NCI-H446 treated with DMSO at 0.1 percent for 48 hours (cell line): ENCODE data around the gene POTEB3.
"Not testable (repeated sequence)": the region's sequence is repeated elsewhere in the genome, so short reads cannot be mapped to it uniquely, and the experiment has no call there.

ENCODE experiments used
- DNase-seq: peaks from one replicate; lab custom pipeline; 2025; lab: John Stamatoyannopoulos, UW

Gene POTEB3

GRCh38 chr15:21440399-21440798 is at the start of gene POTEB3:
Gene POTEB3 (minus strand): TSS chr15:21440499. CDS start chr15:21440011, 488 bp downstream.
- DNase-seq, result not testable (repeated sequence)

DNA sequence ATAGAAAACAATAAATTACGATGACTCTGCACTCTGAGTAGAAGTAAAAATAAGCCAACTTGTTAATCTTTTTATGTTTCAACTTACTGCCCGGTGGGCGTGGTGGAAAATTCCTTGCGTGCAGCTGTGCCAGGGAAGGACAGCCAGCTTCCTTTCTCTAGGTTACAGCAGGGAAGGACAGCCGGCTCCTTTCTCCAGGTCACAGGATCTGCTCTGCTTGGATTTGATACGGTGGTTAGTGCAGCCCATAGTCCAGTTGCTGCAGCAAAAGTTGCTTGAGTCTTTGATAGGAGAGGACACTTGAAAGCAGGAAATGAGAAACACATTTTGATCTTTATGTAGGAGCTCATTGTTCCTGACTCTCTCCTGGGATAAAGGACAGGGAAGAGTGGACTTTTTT is 13.4 kb upstream of the POTEB3 start:
- not testable (repeated sequence) for DNase-seq

GRCh38 chr15:21451920-21452563 is 11.7 kb upstream of the POTEB3 start:
- not testable (repeated sequence) for DNase-seq

- not testable (repeated sequence) for DNase-seq
Observed at GRCh38 chr15:21451487-21451886, 11.2 kb upstream of the POTEB3 start.

- DNase-seq, result not testable (repeated sequence)
Observed at GRCh38 chr15:21407366-21407765, 32.9 kb downstream of the POTEB3 start.

GRCh38 chr15:21401531-21401930 is 38.8 kb downstream of the POTEB3 start:
- not testable (repeated sequence) for DNase-seq

- DNase-seq, result not testable (repeated sequence)
Observed at GRCh38 chr15:21399111-21399510, 41.2 kb downstream of the POTEB3 start.

DNA sequence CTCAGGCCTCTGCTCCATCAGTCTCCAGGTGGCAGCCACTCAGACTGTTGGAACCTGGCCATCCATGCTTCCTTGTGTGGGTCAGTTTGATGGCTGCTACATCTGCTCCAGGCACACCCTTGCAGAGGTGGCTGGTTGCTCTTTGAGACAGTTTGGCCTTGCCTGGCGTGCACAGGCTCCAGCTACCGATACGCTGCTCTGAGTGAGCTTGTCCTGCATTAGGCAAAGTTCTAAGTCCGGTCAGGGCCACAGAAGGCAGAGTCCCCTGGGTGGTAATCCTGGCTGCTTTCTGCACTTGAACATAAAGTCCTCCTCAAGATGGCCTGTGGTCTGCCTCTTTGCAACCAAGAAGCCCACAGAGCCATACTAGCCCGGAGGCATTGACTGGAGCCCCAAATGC is 41.8 kb downstream of the POTEB3 start:
- not testable (repeated sequence) for DNase-seq

DNA sequence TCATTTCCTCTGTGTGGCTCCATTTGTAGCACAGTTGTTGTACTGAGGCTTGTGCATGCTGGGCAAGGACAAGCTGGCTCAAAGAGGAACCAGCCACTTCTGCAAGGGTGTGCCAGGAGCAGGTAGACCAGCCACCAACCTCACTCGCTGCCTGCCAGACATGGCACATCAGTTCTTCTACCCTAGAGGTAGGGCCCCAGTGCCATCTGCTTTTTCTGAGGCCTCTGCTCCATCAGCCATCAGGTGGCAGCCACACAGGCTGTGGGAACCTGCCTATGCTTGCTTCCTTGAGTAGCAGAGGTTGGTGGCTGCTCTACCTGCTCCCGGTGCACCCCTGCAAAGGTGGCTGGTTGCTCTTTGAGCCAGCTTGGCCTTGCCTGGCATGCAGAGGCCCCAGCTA is 42.6 kb downstream of the POTEB3 start:
- not testable (repeated sequence) for DNase-seq

DNA sequence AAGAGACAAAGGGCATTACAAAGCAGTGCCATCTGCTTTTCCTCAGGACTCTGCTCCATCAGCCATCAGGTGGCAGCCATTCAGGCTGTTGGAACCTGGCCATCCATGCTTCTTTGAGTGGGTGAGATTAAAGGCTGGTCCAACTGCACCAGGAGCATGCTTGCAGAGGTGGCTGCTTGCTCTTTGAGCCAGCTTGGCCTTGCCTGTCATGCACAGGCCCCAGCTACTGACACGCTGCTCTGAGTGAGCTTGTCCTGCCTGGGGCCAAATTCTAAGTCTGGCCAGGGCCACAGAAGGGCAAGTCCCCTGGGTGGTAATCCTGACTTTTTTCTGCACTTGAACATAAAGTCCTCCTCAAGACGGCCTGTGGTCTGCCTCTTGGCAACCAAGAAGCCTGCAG is 43.1 kb downstream of the POTEB3 start:
- not testable (repeated sequence) for DNase-seq

DNA sequence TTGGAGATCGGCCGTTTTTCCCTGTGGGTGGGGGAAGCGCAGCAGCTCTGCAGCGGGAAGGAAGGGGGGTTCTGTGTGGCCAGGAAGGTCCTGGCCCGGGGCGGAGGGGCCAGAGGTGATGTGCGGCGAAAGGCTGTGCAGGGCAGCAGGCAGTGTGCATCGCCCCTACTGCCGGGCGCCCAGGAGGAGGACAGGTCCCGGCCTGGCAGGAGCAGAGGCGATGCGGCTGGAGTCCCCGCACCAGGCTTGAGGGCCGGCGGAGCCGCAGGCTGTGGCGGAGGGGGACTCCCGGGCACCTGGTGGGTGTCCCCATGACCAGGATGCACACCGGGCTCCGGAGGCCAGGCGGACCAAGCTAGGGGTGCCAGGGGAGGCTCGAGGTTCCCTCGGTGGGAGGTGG is 54.3 kb downstream of the POTEB3 start:
- not testable (repeated sequence) for DNase-seq

- not testable (repeated sequence) for DNase-seq
Observed at GRCh38 chr15:21383866-21384485, 56.3 kb downstream of the POTEB3 start.

DNA sequence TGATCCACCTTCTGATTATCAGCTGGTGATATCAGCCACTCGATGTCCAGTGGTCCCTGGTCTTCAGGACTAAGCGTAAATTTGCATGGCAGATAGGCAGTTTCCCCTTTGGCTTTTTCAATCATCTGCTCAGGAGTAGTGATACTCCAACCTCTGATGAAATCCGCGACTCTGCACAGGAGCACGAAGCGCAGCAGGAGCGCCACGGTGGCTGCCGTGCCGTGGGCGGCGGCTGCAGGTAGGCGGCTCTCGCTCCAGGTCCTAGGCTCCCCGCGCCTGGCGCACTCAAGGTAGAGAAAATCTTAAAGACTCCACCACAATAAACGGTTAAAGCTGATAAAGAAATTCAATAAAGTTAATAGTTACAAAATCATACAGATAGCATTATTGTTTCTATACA is 66.6 kb downstream of the POTEB3 start:
- DNase-seq, result not testable (repeated sequence)

GRCh38 chr15:21369177-21369576 is 71.1 kb downstream of the POTEB3 start:
- not testable (repeated sequence) for DNase-seq

DNA sequence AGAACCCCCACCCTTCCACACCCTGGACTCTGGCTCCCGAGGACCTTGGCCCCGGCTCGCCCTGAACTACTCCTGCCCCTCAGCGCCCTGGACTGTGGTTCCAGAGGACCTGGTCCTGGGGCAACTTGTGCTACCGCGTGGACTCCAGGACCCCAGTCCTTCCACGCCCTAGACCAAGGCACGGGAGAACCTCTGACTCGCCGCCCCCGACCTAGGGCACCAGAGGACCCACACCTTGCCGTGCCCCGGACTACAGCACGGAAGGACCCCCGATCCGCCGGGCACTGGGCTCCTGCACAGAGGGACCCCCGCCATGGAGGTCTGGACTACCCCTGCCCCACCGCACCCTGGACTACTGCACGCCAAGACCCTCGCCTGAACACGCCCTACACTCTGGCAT is 71.7 kb downstream of the POTEB3 start:
- DNase-seq, result not testable (repeated sequence)
